Measurements from ENCODE around the gene PIAS4. TPM values are rescaled to one million over a fixed set of nuclear protein-coding genes. Genes with fewer than 3 reads are reported as not detected.
A peak's percentile ranks its signal among the peaks of the same experiment; 100 is the strongest.

PIAS4 gene
- total and polyA plus RNA-seq, 2 of the 13 experiments (the other 11 are each of a cell fraction or from before 2014, with no cell fraction given): 9.0 to 20.1 TPM

DNA sequence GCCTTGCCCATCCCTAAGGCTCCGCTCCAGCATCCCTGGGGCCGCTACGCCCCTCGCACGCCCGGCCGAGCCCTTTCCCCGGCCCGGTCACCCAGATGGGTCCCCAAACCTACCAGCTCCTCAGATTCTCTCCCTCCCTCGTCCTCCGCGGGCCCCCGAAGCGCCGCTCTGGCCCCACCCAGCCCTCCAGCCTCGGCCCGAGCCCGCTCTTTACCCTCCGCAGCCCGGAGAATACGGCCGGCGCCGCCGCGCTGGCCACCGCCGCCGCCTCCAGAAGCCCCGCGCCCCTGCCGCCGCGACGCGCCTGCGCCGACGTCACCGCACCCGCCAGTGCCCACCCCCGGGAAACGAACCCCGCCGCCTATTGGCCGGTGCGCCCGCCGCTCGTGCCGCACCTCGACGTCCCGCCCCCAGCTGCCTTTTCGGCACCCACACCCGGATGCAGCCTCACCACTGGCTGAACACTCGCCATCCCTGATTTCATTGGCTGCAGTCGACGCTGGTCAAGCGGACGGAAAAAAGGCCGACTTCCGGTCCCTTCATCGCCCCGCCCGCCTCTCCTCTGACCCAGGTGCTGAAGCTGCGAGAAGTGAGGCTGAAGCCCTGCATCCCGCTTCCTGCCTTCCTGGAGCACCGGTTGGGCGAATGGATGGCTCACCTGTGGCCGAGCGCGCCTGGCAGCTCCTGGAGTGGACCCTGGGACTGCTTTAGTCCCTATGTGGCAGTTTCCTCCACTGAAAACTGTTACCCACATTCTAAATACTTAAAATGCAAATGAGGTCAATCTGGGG lies 36.5 kb upstream of the PIAS4 start, which contains the start of gene DAPK3 (continued):
- TF ChIP-seq XBP1 (CRISPR knock-in tag; IDR thresholded peaks at IDR 0.05): no peak
- no peak for TF ChIP-seq SP140L (CRISPR knock-in tag; IDR thresholded peaks at IDR 0.05; ENCODE audit: borderline replicate concordance)
- TF ChIP-seq SMAD1 (CRISPR knock-in tag; IDR thresholded peaks at IDR 0.05; ENCODE audit: borderline replicate concordance, low read depth): no peak
- peak; percentile 88 for TF ChIP-seq SAP130 (CRISPR knock-in tag; IDR thresholded peaks at IDR 0.05; ENCODE audit: low read depth)
- no peak for TF ChIP-seq ZNF550 (CRISPR knock-in tag; IDR thresholded peaks at IDR 0.05; ENCODE audit: borderline replicate concordance)
- no peak for TF ChIP-seq NR2F2 (IDR thresholded peaks at IDR 0.05; ENCODE audit: borderline replicate concordance, low read depth)
- TF ChIP-seq, protein P1, sequence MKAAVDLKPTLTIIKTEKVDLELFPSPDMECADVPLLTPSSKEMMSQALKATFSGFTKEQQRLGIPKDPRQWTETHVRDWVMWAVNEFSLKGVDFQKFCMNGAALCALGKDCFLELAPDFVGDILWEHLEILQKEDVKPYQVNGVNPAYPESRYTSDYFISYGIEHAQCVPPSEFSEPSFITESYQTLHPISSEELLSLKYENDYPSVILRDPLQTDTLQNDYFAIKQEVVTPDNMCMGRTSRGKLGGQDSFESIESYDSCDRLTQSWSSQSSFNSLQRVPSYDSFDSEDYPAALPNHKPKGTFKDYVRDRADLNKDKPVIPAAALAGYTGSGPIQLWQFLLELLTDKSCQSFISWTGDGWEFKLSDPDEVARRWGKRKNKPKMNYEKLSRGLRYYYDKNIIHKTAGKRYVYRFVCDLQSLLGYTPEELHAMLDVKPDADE (CRISPR knock-in tag; IDR thresholded peaks at IDR 0.05): no peak
- TF ChIP-seq ZSCAN22 (CRISPR knock-in tag; IDR thresholded peaks at IDR 0.05): no peak
- no peak for TF ChIP-seq ZBTB3 (CRISPR knock-in tag; IDR thresholded peaks at IDR 0.05; ENCODE audit: borderline replicate concordance, low read depth)
- 0 out of 2 replicates have a peak, but pooled peaks have one; percentile 23 for TF ChIP-seq KLF12 (CRISPR knock-in tag; IDR thresholded peaks at IDR 0.05; ENCODE audit: borderline replicate concordance)
- TF ChIP-seq ZNF468 (CRISPR knock-in tag; IDR thresholded peaks at IDR 0.05): 0 out of 2 replicates have a peak, but pooled peaks have one; percentile 47
- TF ChIP-seq, protein P2, sequence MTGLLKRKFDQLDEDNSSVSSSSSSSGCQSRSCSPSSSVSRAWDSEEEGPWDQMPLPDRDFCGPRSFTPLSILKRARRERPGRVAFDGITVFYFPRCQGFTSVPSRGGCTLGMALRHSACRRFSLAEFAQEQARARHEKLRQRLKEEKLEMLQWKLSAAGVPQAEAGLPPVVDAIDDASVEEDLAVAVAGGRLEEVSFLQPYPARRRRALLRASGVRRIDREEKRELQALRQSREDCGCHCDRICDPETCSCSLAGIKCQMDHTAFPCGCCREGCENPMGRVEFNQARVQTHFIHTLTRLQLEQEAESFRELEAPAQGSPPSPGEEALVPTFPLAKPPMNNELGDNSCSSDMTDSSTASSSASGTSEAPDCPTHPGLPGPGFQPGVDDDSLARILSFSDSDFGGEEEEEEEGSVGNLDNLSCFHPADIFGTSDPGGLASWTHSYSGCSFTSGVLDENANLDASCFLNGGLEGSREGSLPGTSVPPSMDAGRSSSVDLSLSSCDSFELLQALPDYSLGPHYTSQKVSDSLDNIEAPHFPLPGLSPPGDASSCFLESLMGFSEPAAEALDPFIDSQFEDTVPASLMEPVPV (CRISPR knock-in tag; IDR thresholded peaks at IDR 0.05): no peak
- 0 out of 2 replicates have a peak, but pooled peaks have one; percentile 19 for TF ChIP-seq MAZ (IDR thresholded peaks at IDR 0.05; ENCODE audit: borderline replicate concordance, low read depth, low read length)
- peak; percentile 66 for TF ChIP-seq MAZ (CRISPR knock-in tag; IDR thresholded peaks at IDR 0.05; ENCODE audit: low read depth)
- TF ChIP-seq REL (CRISPR knock-in tag; conservative IDR thresholded peaks at IDR 0.05): no peak
- TF ChIP-seq HNRNPH1 (optimal IDR thresholded peaks at IDR 0.05; ENCODE audit: low read depth, low read length): no peak
- TF ChIP-seq PCBP2 (optimal IDR thresholded peaks at IDR 0.05; ENCODE audit: low read depth, low read length, poor library complexity, severe bottlenecking): no peak
- no peak for TF ChIP-seq SNAI1 (CRISPR knock-in tag; IDR thresholded peaks at IDR 0.05; ENCODE audit: borderline replicate concordance)
- TF ChIP-seq ZMYM3 (CRISPR knock-in tag; IDR thresholded peaks at IDR 0.05): no peak
- TF ChIP-seq, protein P3, sequence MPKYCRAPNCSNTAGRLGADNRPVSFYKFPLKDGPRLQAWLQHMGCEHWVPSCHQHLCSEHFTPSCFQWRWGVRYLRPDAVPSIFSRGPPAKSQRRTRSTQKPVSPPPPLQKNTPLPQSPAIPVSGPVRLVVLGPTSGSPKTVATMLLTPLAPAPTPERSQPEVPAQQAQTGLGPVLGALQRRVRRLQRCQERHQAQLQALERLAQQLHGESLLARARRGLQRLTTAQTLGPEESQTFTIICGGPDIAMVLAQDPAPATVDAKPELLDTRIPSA (CRISPR knock-in tag; IDR thresholded peaks at IDR 0.05; ENCODE audit: borderline replicate concordance): no peak
- TF ChIP-seq, protein P4, sequence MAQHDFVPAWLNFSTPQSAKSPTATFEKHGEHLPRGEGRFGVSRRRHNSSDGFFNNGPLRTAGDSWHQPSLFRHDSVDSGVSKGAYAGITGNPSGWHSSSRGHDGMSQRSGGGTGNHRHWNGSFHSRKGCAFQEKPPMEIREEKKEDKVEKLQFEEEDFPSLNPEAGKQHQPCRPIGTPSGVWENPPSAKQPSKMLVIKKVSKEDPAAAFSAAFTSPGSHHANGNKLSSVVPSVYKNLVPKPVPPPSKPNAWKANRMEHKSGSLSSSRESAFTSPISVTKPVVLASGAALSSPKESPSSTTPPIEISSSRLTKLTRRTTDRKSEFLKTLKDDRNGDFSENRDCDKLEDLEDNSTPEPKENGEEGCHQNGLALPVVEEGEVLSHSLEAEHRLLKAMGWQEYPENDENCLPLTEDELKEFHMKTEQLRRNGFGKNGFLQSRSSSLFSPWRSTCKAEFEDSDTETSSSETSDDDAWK (CRISPR knock-in tag; IDR thresholded peaks at IDR 0.05): no peak
- TF ChIP-seq BRCA1 (CRISPR knock-in tag; IDR thresholded peaks at IDR 0.05): no peak
- TF ChIP-seq RFX5 (IDR thresholded peaks at IDR 0.05; ENCODE audit: low read depth, low read length): no peak
- TF ChIP-seq, protein P5, sequence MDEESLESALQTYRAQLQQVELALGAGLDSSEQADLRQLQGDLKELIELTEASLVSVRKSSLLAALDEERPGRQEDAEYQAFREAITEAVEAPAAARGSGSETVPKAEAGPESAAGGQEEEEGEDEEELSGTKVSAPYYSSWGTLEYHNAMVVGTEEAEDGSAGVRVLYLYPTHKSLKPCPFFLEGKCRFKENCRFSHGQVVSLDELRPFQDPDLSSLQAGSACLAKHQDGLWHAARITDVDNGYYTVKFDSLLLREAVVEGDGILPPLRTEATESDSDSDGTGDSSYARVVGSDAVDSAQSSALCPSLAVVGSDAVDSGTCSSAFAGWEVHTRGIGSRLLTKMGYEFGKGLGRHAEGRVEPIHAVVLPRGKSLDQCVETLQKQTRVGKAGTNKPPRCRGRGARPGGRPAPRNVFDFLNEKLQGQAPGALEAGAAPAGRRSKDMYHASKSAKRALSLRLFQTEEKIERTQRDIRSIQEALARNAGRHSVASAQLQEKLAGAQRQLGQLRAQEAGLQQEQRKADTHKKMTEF (CRISPR knock-in tag; IDR thresholded peaks at IDR 0.05): peak; percentile 61; the same call in 1 of the 2 replicates

All from HepG2 (cell line).